ENCODE measurements around the gene GNAS.

The GNAS gene

GRCh38 chr20:58884966-58885365 lies 32.5 kb downstream of the GNAS start:
- no peak for TF ChIP-seq CTCF (IDR thresholded peaks at IDR 0.05)
- Histone ChIP-seq H3K9me3 (no peaks in the 10 kb centered on the region), H3K4me3 (ENCODE audit: low read depth in 1 of 2, low read length in 1 of 2) (no peak overlapping the region)

DNA sequence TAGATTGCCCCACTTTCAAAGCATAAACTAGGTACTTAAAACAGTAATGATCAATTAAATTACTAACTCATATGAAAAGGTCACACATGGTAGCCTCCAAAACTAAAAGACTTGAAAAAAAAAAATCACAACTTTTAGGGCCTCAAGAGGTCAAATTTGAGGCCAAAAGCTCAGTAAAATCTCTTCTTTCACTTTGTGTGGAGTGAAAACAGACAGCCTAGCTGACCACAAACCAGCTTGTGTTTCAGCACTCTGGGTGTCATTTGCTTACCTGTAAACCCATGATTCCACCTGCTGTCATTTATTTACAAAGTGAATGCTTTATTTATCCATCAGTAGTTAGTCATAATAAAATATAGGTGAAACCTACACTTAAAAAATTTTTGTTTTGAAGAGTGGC lies 34.0 kb downstream of the GNAS start:
- no peak for TF ChIP-seq CTCF (IDR thresholded peaks at IDR 0.05)
- no peaks in the 10 kb centered on the region for H3K9me3 ChIP-seq
- peaks cover 16% of the 10 kb centered on the region for H3K27me3 ChIP-seq
- H3K4me1 ChIP-seq (ENCODE audit: control insufficient read depth in 1 of 2, insufficient read depth in 1 of 2, low read depth in 1 of 2, low read length in 1 of 2): peaks cover 0 to 5% of the 10 kb centered on the region in 2 experiments
- H3K27ac ChIP-seq: no peak overlapping the region
- no peaks in the 10 kb centered on the region for H3K36me3 ChIP-seq
- no peak overlapping the region for H3K4me3 ChIP-seq (ENCODE audit: low read depth in 1 of 2, low read length in 1 of 2)

More at GRCh38 chr20:58884966-58885365, 32.5 kb downstream of the GNAS start:
- Histone ChIP-seq H3K36me3 (no peaks in the 10 kb centered on the region), H3K4me1 (ENCODE audit: control insufficient read depth in 1 of 2, insufficient read depth in 1 of 2, low read depth in 1 of 2, low read length in 1 of 2) (peaks cover 0 to 5% of the 10 kb centered on the region in 2 experiments), H3K27me3 (peaks cover 17% of the 10 kb centered on the region), H3K27ac (no peak overlapping the region)

GRCh38 chr20:58888103-58888502 lies 35.6 kb downstream of the GNAS start:
- peaks cover 7 to 11% of the 10 kb centered on the region in 2 experiments for H3K4me1 ChIP-seq (ENCODE audit: control insufficient read depth in 1 of 2, insufficient read depth in 1 of 2, low read depth in 1 of 2, low read length in 1 of 2)
- no peaks in the 10 kb centered on the region for H3K9me3 ChIP-seq
- no peak overlapping the region for H3K27ac ChIP-seq
- peak overlapping the region; percentile 63 to 75 for H3K4me3 ChIP-seq (ENCODE audit: low read depth in 1 of 2, low read length in 1 of 2)
- peaks cover 16% of the 10 kb centered on the region for H3K27me3 ChIP-seq
- no peak for TF ChIP-seq CTCF (IDR thresholded peaks at IDR 0.05)
- H3K36me3 ChIP-seq: no peaks in the 10 kb centered on the region

- Histone ChIP-seq H3K27me3 (peaks cover 16% of the 10 kb centered on the region), H3K27ac (peak overlapping the region; percentile 85), H3K4me1 (ENCODE audit: control insufficient read depth in 1 of 2, insufficient read depth in 1 of 2, low read depth in 1 of 2, low read length in 1 of 2) (peaks cover 13 to 17% of the 10 kb centered on the region in 2 experiments), H3K36me3 (no peaks in the 10 kb centered on the region), H3K9me3 (no peaks in the 10 kb centered on the region), H3K4me3 (ENCODE audit: low read depth in 1 of 2, low read length in 1 of 2) (peak overlapping the region; percentile 63 to 75)
- no peak for TF ChIP-seq CTCF (IDR thresholded peaks at IDR 0.05)
Observed at GRCh38 chr20:58888521-58889333, 36.2 kb downstream of the GNAS start.

GRCh38 chr20:58889334-58889760 lies 36.8 kb downstream of the GNAS start:
- Histone ChIP-seq H3K27me3 (peaks cover 16% of the 10 kb centered on the region), H3K4me1 (ENCODE audit: control insufficient read depth in 1 of 2, insufficient read depth in 1 of 2, low read depth in 1 of 2, low read length in 1 of 2) (peaks cover 19 to 20% of the 10 kb centered on the region in 2 experiments), H3K9me3 (no peaks in the 10 kb centered on the region), H3K36me3 (no peaks in the 10 kb centered on the region), H3K4me3 (ENCODE audit: low read depth in 1 of 2, low read length in 1 of 2) (peak overlapping the region; percentile 63 to 75), H3K27ac (peak overlapping the region; percentile 85)
- TF ChIP-seq CTCF (IDR thresholded peaks at IDR 0.05): no peak
